Measurements from ENCODE around the gene ANKRD40. TPM values are rescaled to one million over a fixed set of nuclear protein-coding genes. Genes with fewer than 3 reads are reported as not detected.

The ANKRD40 gene
- total and polyA plus RNA-seq, 9 of the 15 experiments (the other 6 are each of a cell fraction or from before 2014, with no cell fraction given): 9.0 to 28.9 (median 27.7) TPM

- TF ChIP-seq HDAC1 (IDR thresholded peaks at IDR 0.05) (peak in 1 of 2 experiments; percentile 85; a peak in 2 of 4 replicates), BRD4 (IDR thresholded peaks at IDR 0.05) (peak; percentile 88; the same call in 1 of the 2 replicates), THRA (IDR thresholded peaks at IDR 0.05) (no peak), ZSCAN32 (CRISPR knock-in tag; IDR thresholded peaks at IDR 0.05) (no peak), THAP12 (CRISPR knock-in tag; IDR thresholded peaks at IDR 0.05) (peak; percentile 18), TEAD1 (CRISPR knock-in tag; IDR thresholded peaks at IDR 0.05) (peak in 1 of 2 experiments; percentile 69; a peak in 3 of 4 replicates), GABPA (tag; conservative IDR thresholded peaks at IDR 0.05; ENCODE audit: low read depth) (peak; percentile 86), CREB3 (tag; conservative IDR thresholded peaks at IDR 0.05; ENCODE audit: low read depth) (peak; percentile 84), HMG20A (CRISPR knock-in tag; conservative IDR thresholded peaks at IDR 0.05) (no peak), TRIM25 (IDR thresholded peaks at IDR 0.05; ENCODE audit: borderline replicate concordance) (no peak), CC2D1A (IDR thresholded peaks at IDR 0.05) (0 out of 2 replicates have a peak, but pooled peaks have one; percentile 27), NONO (IDR thresholded peaks at IDR 0.05; ENCODE audit: low read depth in 2 of 2, low read length in 1 of 2) (peak; percentile 8 to 35; a peak in 2 of 4 replicates), CEBPG (CRISPR knock-in tag; IDR thresholded peaks at IDR 0.05) (peak; percentile 40; the same call in 1 of the 2 replicates), CEBPG (tag; conservative IDR thresholded peaks at IDR 0.05 in 1 of 2, IDR thresholded peaks at IDR 0.05 in 1 of 2) (no peak), CHD1 (IDR thresholded peaks at IDR 0.05; ENCODE audit: low read length) (peak; percentile 94), ZNF263 (CRISPR knock-in tag; IDR thresholded peaks at IDR 0.05; ENCODE audit: borderline replicate concordance) (no peak), HCFC1 (IDR thresholded peaks at IDR 0.05; ENCODE audit: low read depth, low read length) (peak; percentile 82), NFRKB (IDR thresholded peaks at IDR 0.05; ENCODE audit: low read depth) (peak; percentile 96), FIP1L1 (IDR thresholded peaks at IDR 0.05; ENCODE audit: low read depth, low read length, poor library complexity, severe bottlenecking) (peak; percentile 86)
These were observed 11.6 kb upstream of the ANKRD40 start, which contains the start of gene LUC7L3 (continued) for GRCh38 chr17:50719144-50719923.
